NCI-H146 treated with DMSO at 0.1 percent for 48 hours (cell line): ENCODE results near the gene SGSM2.

Source experiments
- DNase-seq: peaks from one replicate; lab custom pipeline; 2025; ENCODE audit not compliant: unreplicated experiment; lab: John Stamatoyannopoulos, UW

Gene SGSM2

DNA sequence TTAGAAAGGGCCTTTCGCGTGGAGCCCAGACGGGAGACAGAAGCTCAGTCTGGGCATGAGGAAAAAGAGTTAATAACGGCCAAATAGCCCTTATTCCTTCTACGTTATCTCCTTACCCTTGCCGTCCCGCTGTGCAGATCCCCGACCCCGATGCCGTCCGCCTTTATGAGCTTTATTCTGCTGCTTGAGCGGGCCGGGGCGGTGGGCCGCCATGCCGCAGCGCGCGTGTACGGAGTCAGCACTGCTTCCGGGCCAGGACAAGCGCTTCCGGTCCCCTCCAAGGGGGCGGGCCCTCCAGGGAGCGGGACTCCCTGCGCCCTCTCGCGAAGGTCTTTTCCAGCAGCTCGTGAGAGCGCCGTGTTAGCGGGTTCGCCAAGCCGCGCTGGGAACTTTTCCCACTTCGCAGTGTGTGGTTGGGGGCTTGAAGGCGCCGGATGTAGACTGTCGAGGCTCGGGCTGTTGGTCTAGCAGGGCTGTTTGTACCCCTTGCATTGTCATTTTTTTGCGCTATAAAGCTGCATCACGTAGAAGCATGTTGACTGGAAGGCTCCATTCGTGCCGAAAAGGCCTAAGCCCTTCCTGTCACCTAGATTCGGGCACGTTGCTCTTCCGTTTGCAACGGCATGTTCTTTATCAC, 968 bp upstream of the SGSM2 start, which contains the start of gene TSR1:
Gene TSR1, minus strand, starts transcription at position 243 of the 637 bp plus-strand sequence. Its CDS starts 30 bp downstream, at position 213.
- peak; percentile 54 for DNase-seq

DNA sequence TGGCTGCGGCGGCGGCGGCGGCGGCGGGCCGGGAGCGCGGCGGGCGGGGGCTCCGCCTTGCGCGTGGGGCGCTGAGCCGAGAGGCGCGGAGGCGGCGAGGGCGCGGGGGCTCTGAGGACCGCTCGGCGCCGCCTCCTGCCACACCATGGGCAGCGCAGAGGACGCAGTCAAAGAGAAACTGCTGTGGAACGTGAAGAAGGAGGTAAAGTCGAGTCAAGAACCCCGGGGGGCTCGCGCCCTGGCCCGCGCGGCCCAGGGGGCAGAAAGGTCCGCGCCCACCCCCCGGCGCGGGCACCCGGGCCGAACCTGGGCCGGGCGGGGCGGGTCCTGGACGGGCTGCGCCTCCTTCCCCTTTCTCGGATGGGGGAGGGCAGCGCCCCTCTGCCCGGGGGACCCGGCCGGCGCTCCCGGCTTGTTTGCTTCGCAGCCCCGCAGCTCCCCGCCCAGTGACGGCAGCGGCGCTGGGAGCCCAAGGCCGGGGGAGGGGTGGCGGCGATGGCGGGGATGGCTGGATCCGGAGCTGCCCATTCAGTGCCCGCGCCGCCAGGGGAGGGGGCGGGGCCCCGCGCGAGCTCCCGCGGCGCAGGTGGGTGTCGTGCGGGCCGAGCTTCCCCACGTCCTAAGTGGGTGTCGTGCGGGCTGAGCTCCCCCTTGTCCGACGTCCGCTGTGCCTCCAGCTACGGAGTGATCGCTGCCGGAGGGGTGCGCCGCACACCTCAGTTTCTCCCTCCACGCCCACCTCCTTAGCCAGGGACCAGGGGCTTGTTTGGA, 428 bp downstream of the SGSM2 start:
- peak; percentile 34 for DNase-seq

DNA sequence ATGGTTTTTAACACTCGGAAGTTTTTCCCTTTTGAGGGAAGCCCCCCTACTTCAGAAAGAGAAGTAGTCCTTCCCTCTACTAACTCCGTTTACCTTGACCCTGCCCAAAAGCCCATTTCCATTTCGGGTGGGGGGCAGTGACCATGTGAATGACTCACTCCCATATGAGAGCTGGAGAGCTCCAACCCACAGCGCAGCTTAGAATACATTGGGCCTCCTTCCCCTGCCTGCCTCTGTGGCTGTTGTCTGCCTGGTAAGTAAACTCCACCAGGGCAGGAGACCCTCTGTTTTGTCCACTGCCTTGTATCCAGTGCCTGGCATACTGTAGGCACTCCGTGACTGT, 985 bp downstream of the SGSM2 start:
- no peak for DNase-seq

DNA sequence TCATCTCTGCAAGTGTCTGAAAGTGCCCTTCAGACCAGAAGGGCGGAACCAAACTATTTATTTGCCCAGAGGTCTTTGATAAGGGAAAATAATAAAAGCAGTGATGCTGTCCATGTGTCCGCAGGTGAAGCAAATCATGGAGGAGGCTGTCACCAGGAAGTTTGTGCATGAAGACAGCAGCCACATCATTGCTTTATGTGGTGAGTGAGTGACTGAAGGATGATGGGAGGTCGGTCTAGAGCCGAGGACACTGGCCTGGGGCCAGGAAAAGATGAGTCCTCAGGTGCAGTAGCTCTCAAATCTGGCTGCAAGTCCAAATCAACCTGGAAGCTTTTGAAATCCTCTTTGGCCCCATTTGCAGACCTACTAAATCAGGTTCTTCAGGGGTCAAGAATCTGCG, 6.1 kb downstream of the SGSM2 start:
- DNase-seq, result no peak

DNA sequence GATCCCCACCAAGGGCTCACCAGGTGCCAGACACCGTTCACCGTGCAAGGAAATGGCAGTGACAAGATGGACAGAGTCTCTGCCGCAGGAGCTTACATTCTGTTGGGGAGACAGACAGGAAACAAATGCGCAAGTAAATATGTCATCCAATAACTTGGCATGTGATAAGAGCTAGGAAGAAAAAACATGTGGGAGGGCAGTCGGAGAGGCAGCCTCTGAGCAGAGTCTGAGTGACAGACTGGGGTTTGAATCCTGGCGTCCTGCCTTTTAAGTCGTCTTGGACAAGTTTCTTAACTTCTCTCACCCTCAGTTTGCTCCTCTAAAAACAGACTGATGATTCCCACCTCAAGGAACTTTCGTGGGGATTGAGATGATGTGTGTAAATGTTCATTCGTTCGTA, 7.2 kb downstream of the SGSM2 start:
- no peak for DNase-seq

DNA sequence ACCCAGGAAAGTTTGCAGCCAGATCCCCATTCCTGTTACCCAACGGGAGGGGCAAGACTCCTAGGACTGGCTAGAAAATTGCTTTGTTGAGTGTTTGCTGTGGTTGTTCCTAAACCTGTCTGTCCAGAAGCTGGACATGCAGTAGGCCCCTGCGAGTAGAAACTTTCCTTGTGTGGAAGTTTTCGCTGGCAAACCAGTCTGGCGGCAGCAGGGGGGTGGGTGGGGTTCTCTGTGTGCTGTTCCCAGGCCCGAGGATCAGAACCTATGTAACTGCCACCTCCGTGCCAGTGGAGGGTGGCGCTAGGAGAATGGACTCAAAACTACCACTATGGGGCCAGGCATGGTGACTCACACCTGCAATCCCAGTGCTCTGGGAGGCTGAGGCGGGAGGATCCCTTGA, 9.2 kb downstream of the SGSM2 start:
- DNase-seq, result no peak

GRCh38 chr17:2347805-2348685, 10.7 kb downstream of the SGSM2 start:
- DNase-seq, result peak; percentile 90

- DNase-seq, result no peak
Measured at GRCh38 chr17:2351269-2351668, 14.0 kb downstream of the SGSM2 start.

GRCh38 chr17:2354311-2354710, 17.0 kb downstream of the SGSM2 start:
- no peak for DNase-seq

- DNase-seq, result no peak
Measured at GRCh38 chr17:2357237-2357636, 19.9 kb downstream of the SGSM2 start.

GRCh38 chr17:2357931-2358434, 20.7 kb downstream of the SGSM2 start:
- DNase-seq, result no peak

GRCh38 chr17:2361010-2361760, 23.9 kb downstream of the SGSM2 start:
- DNase-seq, result no peak

GRCh38 chr17:2362016-2362415, 24.7 kb downstream of the SGSM2 start:
- no peak for DNase-seq

DNA sequence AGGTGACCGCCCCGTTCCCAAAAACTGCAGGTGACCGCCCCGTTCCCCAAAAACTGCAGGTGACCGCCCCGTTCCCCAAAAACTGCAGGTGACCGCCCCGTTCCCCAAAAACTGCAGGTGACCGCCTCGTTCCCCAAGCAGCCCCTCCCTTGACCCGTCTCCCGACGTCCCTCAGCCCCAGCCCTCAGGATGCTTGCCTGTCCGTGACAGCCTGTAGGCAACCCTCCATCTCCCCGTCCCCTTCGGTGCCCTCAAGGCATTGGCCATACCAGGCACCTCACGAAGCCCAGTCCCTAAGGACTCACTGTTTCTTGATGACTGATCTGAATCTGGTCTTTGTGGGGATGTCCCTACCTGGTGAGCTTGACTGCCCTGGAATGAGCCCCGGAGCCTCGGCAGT, 25.1 kb downstream of the SGSM2 start:
- DNase-seq, result no peak

GRCh38 chr17:2362881-2363280, 25.6 kb downstream of the SGSM2 start:
- DNase-seq, result no peak

- DNase-seq, result no peak
Measured at GRCh38 chr17:2363318-2363717, 26.0 kb downstream of the SGSM2 start.

DNA sequence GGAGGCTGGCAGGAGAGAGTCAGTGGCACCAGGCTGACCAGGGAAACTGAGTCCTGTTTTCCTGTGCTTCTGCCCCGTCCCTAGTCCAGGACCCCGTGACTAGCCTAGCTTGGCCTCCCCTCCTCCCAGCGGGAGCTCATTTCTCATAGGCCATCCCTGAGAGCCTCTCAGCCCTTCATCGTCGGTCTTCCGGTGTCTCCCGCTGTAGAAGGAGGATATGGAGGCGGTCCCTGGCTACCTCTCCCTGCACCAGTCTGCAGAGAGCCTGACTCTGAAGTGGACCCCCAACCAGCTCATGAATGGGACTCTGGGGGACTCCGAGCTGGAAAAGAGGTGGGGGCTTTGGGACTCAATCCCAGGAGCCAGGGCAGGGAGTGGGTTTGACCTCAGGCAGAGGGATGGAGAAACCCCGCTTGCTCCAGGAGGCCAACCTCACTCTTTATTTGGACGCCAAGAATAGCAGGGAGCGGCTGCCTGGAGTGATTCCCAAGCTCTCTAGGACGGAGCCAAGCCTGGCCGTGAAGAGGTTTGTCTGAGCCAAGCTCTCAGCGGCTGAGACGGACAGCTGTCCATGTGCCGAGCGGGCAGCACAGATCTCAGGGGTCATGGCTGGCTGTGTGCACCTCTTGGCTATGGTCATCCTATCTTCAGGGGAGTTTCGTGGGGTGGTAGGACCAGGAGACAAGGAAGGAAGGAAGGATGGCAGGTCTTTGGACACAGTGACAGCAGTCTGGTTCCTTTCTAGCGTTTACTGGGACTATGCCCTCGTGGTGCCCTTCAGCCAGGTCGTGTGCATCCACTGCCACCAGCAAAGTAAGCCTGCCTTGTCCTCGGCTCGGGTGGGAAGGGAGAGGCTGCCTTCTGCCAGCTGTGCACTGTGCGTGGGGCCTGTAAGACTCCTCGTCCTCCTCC, 26.8 kb downstream of the SGSM2 start:
- no peak for DNase-seq

DNA sequence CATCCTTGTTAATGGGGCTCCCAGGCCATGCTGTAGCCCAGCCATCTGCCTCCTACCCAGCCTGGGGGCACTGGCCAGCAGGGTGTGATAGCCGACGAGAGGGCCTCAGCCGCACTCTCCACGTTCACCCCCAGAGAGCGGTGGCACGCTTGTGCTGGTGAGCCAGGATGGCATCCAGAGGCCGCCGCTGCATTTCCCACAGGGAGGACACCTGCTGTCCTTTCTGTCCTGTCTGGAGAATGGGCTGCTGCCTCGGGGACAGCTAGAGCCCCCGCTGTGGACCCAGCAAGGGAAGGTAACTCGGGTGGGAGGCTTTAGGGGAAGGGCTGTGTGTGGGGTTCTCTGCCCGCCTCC, 27.4 kb downstream of the SGSM2 start:
- DNase-seq, result no peak

- DNase-seq, result no peak
Measured at GRCh38 chr17:2365132-2365531, 27.8 kb downstream of the SGSM2 start.
